GM18520 (cell line): ENCODE data around the gene IGLL1.
"Not testable (repeated sequence)": the region's sequence is repeated elsewhere in the genome, so short reads cannot be mapped to it uniquely, and the experiment has no call there.

ENCODE experiments used
- ATAC-seq: cut with Tn5 transposase; IDR thresholded peaks from one replicate; pipeline ENCODE4 v1.9.1; 2021; ENCODE audit not compliant: unreplicated experiment

The IGLL1 gene

DNA sequence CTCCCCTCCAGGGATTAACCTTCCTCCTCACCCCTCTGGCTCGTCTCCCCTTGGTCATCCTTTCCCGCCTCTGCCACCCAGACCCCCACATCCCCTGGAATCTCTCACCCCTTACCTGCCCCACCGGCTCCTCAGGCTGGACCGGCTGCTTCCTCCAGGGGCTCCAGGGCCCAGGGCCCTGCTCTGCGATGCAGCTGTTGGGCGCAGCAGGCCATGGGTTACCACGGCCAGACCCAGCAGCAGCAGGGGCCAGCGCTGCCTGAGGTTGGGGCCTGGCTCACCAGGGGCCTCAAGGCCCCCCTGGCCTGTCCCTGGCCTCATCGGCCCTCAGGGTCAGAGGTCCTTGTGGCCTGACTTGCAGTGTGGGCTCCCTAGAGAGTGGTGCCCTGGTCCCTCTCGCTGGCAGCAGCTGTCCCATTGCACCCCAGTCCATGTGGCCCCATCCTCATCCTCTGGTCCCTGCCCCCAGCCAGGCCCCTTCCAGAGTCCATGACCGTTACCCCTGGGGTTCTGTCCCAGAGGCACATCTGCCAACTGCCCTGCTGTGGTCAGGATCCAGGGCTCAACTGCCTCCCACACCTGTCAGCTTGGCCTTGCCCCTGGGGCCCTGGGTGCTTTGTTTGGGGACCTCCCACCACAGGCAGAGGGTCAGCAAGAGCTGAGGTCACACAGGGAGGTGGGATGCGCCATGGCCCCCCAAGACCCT lies at the start of gene IGLL1:
TSS of gene IGLL1 (minus strand) at position 421 of the 706 bp plus-strand sequence. CDS start at position 321, 100 bp downstream.
- ATAC-seq, result no peak

DNA sequence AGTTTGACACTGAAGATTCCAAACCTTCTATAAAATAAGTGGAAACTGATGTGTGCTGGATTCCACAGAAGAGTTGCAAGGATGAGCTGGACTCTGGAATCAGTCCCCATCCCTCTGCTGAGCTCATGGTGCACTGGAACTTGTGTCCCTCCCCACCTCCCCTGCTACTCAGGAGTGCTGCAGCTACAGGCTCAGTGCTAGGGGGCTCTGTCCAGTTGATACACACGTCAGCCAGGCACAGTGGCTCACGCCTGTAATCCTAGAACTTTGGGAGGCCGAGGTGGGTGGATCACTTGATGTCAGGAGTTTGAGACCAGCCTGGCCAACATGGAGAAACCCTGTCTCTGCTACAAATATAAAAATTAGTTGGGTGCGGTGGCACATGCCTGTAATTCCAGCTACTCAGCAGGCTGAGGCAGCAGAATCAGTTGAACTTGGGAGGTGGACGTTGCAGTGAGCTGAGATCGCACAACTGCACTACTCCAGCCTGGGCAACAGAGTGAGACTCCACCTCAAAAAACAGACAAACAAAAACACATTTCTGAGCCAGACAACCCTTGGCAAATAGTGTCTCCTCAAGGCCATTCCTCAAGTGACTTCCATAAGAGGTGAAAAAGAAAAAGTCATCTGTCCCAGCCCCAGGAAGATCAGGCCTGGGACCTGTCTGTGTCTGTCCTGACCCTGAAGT lies 48.1 kb upstream of the IGLL1 start:
- ATAC-seq, result not testable (repeated sequence)

- not testable (repeated sequence) for ATAC-seq
Measured at GRCh38 chr22:23627401-23628055, 47.4 kb upstream of the IGLL1 start.

GRCh38 chr22:23626286-23626975 lies 46.3 kb upstream of the IGLL1 start:
- no peak for ATAC-seq

DNA sequence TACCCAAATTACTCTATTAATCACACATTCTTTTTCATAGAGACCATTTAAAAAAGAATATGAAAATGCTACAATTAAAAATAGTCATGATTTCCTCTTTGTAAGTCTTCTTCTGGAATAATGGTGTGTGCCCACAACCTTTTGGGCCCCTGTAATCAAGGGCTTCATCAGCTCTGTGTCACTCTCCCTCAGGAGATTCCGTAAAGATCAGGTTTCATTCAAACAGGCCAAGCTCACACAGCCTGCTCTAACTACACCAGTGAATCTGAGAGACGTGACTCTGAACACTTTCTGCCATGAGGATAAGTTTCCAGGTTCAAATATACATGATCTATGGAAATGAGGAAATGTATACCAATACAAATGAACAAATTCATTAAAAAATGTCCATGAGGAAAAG lies 42.5 kb upstream of the IGLL1 start:
- ATAC-seq, result no peak

- not testable (repeated sequence) for ATAC-seq
Measured at GRCh38 chr22:23621916-23622315, 41.8 kb upstream of the IGLL1 start.

GRCh38 chr22:23621082-23621780 lies 41.1 kb upstream of the IGLL1 start:
- ATAC-seq, result no peak

GRCh38 chr22:23613193-23613972 lies 33.3 kb upstream of the IGLL1 start:
- ATAC-seq, result no peak

- no peak for ATAC-seq
Measured at GRCh38 chr22:23609983-23610781, 30.1 kb upstream of the IGLL1 start.

DNA sequence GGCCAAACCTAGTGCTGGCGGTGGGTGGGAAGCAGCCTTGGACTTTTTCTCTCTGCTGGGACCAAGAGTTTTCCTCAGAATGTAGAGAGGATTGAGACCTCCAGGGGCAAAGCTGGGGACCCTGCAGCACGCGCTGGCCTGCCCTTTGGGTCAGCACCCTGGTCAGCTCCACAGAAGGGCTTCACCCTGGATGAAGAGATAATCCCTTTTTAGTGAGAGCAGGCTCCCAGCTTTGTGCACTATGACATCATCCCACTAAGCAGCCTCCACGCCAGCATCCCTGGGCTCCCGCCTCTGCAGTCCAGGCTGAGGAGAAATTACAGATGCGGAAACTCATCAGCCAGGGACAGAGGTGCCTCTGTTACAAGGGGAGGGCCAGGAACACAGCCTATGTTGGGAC lies 28.5 kb upstream of the IGLL1 start:
- no peak for ATAC-seq

DNA sequence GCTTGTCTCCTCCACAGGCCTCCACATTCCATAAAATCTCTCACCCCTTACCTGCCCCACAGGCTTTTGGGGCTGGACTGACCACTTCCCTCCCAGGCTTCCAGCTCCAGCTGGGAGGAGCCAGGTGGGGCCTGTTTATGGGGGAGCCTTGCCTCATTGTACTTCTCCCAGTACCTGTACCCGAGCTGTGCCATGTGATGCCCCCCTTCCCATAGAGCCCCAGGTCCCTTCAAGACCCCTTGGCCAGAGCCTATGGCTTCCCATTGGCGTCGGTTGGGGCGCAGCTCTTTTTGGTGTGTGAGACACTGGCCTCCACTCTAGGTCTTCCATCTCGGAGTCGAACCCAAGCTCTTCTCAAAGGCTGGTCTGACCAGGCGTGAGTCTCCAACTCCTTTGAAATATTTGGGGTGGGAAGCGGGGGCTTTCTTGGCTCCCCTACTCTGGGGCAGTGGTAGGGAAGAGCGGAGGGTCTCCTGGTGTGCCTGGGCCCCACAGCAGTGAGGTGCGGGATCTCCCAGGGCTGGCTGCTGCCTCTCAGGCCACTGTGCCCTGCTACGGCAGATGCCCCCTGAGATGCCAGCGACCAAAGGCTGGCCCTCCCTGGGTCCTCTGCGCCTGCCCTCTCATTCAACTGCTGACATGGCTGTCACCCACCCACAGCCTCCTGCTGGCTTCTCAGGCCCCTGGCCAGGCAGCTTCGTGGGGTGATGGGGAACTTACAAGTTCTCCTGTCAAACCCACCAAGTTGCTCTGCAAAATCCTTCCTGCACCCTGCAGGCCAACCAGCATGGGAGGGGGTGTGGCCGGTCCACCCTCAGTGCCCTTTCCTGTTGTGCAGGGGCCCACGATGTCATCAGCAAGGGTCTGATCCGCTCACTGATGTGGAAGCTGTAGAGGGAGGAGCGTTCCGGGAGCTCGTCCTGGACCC lies 26.4 kb upstream of the IGLL1 start:
- ATAC-seq, result no peak

DNA sequence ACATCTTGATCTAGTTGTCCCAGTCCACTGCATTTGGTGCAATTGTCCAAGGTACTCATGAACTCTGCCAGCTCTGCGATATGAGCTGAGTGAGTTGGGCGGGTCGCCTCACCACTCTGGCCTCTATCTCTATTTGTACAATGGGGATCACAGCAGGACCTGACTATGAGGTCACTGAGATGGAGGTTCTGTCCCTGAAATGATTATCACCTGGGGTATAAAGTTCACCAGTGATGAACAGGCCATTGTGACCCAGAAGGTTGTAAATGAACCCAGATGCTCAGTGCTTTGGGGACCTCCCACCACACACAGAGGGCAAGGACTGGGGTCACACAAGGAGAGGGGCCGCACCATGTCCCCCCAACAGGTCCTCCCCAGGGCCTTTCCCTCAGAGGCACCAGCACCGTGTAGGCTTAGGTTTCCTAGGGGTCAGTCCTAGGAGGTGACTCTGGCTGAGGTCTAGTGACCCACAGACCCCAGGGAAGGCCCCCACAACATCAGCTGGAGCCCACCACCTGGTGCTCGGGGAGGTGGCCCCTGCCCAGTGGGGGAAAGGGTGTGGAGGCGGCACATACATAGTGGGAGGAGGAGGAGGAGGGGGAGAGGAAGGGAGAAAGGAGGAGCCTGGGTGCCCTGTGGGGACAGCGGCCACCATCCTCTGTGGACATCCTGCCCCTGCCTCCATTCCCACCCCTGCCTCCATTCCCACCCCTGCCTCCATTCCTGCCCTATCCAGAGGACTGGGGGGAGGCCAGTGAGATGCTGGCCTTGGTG lies 25.0 kb upstream of the IGLL1 start:
- ATAC-seq, result no peak

DNA sequence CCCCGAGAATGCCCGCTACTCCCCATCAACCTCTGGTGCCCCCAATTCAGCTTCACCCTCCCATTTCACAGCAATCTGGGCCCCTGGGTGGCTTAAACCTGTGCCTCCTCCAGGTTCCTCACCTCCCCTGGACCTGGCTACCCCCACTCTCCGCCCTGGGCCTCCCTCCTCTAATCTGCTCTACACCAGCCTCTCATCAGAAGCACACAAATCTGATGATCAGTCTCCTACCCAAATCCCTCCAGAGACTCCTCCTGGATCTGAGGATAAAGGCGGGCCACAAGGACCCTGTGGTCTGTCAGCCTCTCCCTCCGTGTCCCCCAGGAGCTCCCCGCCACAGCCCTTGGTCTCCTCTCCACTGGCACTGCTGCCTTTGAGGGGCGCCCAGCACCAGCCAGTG lies 23.2 kb upstream of the IGLL1 start:
- ATAC-seq, result no peak

DNA sequence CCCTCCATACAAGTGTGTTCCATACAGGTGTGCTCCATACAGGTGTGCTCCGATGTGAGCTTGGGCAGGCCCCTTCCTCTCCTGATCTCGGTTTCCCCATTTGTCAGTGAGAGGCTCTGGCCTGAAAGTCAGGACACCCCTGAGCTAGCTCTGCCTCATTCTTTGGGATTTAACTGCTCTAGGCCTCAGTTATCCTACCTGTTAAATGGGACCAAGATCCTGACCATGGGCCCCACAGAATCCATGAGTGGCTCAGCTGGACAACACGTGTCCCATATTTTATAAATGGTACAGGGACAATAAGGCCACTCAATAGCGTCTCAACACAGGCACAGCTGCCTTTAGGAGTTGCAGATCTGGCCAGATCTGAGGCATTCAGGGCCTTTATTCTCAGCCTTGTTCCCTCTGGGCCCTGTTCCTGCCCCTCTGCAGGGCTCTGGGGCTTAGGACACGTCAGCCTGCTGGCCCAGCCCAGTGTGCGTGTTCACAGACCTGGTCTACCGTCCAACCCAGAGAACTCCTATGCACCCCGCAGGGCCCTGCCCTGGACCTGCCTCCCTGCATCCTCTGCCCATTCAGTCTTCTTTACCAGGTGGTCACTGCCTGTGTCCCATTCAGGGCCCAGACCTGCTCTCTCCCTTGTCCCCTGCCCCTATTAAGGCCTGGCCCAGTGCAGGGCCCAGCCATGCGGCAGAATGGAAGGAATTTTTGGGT lies 18.9 kb upstream of the IGLL1 start:
- no peak for ATAC-seq

- ATAC-seq, result not testable (repeated sequence)
Measured at GRCh38 chr22:23597576-23598268, 17.6 kb upstream of the IGLL1 start.

DNA sequence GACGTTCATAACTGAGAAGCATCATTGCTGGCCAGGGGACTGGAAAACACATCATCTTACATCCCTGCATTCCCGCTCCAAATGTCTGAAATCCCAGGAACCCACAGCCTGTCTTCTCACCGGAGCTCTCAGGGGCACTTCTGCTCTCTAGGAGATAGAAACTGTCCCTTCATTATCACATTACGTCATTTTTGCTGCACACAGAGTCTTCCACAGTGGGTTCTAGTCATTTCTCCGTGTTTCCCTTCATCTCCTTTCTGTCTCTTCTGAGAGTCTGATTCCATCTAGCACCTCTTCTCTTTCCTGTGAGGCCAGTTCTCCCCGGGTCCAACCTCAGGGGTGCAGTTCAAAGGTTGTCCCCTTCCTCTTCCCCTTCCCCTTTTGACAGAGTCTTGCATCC lies 15.8 kb upstream of the IGLL1 start:
- ATAC-seq, result not testable (repeated sequence)
